AG08395 (cell line): ENCODE results near the gene DHCR7.

Source experiments
- DNase-seq: peaks from one replicate; pipeline ENCODE4 v3.0.0; 2012; ENCODE audit warnings: mixed read lengths, low spot score

Gene DHCR7

GRCh38 chr11:71477641-71478527 is 29.7 kb upstream of the DHCR7 start:
- DNase-seq, result no peak

- no peak for DNase-seq
Measured at GRCh38 chr11:71476926-71477640, 28.9 kb upstream of the DHCR7 start.

- no peak for DNase-seq
Measured at GRCh38 chr11:71476031-71476430, 27.8 kb upstream of the DHCR7 start.

DNA sequence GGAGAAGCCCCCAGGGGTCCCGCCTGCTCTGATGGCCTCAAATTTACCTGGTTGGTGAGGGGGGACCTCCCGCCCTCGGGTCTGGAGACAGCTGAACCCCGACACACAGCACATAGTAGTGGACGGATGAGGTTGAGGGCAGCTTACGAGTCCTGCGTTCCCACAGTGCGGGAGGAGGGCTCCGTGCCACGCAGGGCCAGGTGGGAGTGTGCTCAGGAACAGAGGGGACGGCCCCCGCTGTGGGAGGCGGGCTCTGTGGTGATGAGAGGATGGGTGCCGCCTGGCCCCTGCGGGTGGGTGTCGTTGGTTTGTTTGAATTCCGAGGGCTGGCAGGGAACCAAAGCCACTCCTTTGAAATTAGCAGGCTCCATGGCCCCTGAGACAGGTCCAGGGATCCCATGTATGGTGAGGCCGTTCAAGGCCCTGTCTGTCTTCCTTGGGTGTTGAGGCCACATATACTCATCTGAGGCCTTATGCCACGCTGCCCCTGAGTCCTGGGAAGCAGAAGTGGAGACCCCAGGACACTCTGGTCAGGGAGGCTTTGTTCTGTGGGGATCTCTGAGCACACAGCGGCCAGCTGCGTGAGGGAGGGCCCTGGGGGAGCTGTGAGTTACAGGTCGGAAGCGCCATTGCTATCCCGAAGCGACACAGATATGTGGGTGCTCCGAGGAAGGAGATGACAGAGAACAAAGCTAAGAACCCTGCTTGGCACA is 26.7 kb upstream of the DHCR7 start:
- DNase-seq, result no peak

- no peak for DNase-seq
Measured at GRCh38 chr11:71474141-71474770, 26.1 kb upstream of the DHCR7 start.

DNA sequence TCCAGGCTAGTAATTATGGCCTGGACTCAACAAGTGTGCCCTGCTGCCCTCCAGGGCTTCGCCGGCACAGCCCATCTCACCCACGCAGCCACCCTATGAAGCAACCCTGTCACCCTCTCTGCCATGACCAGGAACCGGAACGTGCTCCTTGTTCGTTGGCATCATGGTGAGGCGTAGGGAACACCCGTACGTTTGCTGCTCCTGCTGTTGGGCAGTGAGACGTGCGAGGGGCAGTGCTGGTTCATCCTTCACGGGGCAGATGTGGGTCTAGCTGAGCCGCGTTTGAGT is 25.5 kb upstream of the DHCR7 start:
- no peak for DNase-seq

DNA sequence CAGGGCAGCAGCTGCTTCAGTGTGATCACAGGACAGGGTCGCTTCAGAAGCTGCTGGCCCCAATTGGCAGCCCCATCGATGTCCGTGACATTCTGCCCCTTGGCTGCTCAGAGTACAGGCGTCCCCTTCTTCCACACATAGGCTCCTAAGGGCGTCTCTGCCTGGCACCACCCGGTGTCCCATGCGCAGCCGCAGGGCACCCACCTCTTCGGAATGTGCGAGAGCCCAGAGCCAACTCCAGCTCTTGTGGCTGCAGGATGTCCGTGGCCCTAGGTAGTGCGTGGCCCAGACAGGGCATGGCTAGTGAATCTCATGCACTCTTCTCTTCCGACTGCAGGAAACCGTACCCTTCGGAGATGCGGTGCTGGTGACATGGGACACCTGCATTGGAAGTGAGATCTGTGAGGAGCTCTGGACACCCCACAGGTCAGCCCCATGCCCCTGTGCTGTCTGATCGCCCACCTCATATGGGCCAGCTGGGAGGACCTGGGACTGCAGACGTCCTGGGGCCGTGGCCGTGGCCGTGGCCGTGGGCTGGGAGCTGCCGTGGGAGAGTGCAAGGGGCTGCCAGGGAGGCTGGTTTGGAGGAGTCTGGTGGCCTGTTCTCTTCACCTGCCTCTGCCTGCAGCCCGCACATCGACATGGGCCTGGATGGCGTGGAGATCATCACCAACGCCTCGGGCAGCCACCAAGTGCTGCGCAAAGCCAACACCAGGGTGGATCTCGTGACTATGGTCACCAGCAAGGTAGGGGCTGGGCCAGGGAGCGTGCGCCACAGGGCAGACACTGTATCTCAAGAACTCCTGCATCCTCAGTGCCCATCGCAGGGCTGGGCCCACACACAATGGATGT is 25.0 kb upstream of the DHCR7 start:
- no peak for DNase-seq

DNA sequence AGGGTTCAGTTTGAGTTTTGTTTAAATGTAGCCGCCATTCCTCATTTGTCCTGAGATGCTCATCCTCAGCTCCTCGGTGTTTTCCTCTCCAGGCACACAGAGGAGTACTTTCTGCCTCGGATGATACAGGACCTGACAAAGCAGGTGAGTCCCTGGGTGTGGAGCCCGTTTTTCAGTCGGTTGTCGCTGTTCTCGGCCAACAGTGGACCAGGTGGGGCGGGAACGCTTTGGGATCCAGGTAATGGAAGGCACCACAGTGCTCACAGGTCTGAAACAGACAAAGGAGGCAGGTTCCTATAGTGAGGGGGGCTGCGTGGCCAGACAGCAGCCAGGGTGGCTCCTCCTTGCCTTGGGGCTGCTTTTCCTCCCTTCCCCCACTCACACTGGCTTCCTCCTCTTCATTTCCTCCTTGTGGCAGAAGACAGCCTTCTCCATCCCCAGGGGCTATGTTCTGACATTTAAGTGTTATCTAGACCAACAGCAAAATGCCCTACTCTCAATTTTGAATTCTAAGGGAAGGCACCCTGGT is 24.2 kb upstream of the DHCR7 start:
- no peak for DNase-seq

- no peak for DNase-seq
Measured at GRCh38 chr11:71470946-71471345, 22.8 kb upstream of the DHCR7 start.

DNA sequence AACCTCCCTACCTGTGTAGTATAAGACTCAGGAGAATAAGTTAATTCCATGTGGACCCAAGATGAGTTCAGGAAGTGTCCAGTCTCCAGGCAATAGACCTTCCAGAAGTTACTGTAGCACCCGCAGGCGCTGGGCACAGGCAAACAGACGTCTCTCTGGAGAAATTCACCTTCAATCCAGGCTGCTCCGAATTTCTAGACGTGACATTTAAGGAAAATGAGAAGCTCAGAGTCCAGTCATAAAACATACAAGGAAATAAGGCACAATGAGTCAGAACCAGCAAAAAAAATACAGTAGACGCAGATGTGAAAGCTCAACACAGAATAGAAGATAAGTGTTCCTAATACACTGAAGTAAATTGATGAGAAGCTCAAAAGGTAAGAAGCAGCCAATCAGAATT is 19.0 kb upstream of the DHCR7 start:
- no peak for DNase-seq

- DNase-seq, result no peak
Measured at GRCh38 chr11:71466358-71466757, 18.2 kb upstream of the DHCR7 start.

- DNase-seq, result no peak
Measured at GRCh38 chr11:71465054-71465453, 16.9 kb upstream of the DHCR7 start.

GRCh38 chr11:71463331-71464211 is 15.4 kb upstream of the DHCR7 start:
- DNase-seq, result no peak

GRCh38 chr11:71462726-71463125 is 14.5 kb upstream of the DHCR7 start:
- no peak for DNase-seq

DNA sequence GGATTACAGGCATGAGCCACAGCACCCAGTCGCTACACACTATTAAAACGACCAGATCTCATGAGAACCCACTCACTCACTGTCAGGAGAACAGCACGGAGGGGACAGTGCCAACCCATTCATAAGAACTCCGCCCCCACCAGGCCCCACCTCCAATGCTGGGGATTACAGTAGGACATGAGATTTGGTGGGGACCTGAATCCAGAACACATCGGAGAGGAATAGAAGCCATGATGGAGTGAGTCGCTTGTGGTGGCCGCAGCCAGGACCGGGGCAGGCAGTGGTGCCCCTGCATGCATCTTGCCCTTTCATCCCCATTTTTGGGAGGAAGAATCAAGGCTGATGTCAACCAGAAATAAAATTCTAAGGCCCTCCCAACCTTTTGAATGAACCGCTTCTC is 13.5 kb upstream of the DHCR7 start:
- no peak for DNase-seq

- DNase-seq, result no peak
Measured at GRCh38 chr11:71459767-71460320, 11.7 kb upstream of the DHCR7 start.

DNA sequence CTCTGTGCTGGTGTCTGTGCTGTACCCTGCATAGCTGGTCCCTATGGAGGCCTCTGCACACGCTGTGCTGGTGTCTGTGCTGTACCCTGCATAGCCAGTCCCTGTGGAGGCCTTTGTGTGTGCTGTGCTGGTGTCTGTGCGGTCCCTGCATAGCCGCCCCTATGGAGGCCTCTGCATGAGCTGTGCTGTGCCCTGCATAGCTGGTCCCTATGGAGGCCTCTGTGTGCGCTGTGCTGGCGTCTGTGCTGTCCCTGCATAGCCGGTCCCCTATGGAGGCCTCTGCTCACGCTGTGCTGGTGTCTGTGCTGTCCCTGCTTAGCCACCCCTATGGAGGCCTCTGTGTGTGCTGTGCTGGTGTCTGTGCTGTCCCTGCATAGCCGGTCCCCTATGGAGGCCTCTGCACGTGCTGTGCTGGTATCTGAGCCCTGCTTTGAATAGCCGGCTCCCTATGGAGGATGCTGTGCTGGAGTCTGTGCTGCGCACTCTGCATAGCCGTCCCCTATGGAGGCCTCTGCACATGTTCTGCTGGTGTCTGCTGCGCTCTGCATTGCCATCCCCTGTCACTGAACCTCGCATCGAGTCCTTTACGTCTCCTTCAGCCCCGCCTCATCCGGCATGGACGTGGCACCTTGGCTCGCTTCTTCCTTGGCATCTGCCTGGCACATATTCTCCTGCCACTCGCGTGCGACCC is 11.0 kb upstream of the DHCR7 start:
- DNase-seq, result no peak

- no peak for DNase-seq
Measured at GRCh38 chr11:71458146-71459070, 10.2 kb upstream of the DHCR7 start.
